ENCODE results near the gene CASP12.
"Not testable (repeated sequence)": the region's sequence is repeated elsewhere in the genome, so short reads cannot be mapped to it uniquely, and the experiment has no call there.

The CASP12 gene

GRCh38 chr11:104897891-104898684, at the start of gene CASP12:
Gene CASP12, minus strand, starts transcription at chr11:104898460.
- DNase-seq = no peak

GRCh38 chr11:104946907-104947306, 48.6 kb upstream of the CASP12 start:
- no peak for DNase-seq

DNA sequence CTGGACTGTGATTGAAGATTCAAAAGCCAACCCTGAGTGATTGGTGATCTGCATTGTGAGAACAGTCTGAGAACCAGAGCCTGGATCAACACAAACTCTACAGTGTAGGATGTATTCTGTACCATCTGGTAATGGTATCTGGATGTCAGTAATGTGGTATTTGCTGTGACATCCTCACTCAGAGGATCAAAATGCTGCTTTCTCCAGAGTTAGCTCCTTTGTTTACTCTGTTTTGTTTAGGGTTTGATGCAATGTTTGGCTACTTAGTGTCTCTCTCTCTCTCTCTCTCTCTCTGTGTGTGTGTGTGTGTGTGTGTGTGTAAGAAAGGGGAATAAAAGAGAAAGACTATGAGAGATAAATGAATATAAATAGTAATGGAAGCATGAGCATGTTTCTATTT, 45.8 kb upstream of the CASP12 start:
- DNase-seq = no peak

DNA sequence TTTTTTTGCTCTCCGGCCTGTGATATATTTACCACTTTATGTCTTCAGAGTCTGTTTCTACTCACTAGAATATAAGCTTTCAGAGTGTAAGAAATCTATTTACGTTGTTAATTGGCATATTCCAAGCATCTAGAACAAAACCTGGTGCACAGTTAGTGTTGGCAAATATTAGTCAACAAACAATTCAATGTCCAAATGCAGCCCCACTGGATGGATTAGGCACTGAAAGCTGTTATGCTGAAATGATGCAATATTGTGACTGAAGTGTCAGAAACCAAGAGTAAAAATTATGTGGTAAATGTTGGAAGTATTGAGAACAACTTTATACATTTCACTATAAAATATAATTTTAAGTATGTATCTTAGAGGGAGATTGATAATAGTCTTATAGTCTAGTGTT, 45.3 kb upstream of the CASP12 start:
- no peak for DNase-seq

DNA sequence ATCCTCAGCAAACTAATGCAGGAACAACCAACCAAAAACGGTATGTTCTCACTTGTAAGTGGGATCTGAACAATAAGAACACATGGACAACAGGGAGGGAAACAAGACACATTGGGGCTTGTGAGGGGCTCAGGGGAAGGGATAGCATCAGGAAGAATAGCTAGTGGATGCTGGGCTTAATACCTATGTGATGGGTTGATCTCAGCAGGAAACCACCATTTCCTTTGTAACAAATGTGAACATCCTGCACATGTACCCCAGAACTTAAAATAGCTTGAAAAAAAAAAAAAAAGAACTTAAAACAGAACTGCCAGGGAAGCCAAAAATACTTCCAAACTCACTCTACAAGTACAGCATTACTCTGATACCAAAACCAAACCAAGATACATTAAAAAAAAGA, 36.3 kb upstream of the CASP12 start:
- no peak for DNase-seq

- DNase-seq = not testable (repeated sequence)
These were observed 35.8 kb upstream of the CASP12 start for GRCh38 chr11:104934073-104934472.

GRCh38 chr11:104928811-104929210, 30.6 kb upstream of the CASP12 start:
- DNase-seq = no peak

DNA sequence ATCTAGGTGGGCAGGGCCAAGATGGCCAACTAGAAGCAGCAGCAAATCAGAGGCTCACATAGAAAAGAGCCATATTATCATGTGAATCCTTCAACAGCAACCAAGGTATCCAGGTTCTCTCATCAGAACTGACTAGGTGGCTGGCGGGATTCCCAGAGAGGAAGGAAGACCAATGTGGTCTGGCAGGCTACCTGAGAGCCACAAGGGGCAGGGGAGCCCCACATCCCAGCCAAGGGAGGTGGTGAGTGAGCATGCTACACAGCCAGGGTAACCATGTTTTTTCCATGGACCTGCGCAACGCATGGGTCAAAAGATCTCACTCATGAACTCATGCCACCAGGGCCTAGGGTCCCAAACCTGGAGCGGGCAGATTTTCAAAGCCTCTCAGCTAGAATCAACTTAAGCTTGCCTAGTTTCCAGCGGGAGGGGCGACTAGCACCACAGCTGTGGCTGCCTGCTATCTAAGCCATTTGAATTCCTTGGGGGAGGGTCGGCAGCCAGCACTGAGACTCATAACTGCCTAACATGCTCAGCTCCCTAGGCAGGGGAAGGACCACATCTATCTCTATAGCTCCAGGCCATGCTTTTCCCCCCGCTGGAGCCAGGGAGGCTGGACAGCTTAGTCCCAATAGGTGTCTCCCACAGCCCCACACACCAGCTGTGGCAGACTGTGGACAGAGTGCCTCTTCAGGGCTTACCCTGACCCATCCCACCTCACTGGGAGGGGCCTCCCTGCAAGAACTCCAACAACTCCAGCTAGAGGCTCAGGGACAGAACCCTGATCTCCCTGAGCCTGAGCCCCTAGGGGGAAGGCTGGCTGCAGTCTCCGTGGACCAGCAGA, 28.7 kb upstream of the CASP12 start:
- DNase-seq = peak; percentile 17

- no peak for DNase-seq
These were observed 27.6 kb upstream of the CASP12 start for GRCh38 chr11:104925850-104926249.

GRCh38 chr11:104918113-104918824, 20.0 kb upstream of the CASP12 start:
- DNase-seq = no peak

DNA sequence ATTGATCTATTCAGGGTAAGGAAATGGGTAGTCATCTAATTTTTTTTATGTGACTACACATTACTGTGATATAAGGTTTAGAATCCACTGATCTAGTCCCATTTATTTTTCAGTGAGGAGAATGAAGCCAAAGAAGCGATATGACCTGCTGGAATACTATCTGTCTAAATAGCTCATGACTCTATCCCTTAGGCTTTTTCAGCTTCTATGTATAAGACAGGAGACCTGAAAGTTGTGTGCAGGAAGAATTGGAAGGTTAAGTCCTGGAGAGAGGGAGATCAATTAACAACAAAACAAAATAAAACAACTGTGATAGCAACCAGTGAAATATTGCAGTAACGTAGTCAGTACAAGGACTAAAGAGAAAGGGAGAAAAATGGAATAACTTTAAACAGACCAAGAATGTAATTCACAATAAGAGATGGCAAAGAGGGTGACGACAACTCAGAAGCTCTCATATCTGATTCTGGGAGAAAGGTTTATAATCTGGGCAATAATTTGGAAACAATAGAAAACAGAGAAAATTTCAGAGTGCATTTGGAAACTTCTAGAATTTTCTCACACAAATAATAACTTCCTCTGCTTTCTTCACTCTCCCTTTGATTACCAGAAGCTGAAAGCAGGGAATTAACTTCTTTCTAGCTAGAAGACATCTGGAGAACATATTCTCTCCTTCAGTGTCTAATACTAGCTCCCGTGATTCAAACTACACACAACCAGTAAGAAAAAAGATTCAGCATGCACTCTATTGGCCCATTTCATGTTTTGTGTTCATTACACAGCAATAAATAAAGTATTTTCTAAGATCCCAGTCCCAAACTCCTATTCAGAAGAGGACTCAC, 19.2 kb upstream of the CASP12 start:
- no peak for DNase-seq

DNA sequence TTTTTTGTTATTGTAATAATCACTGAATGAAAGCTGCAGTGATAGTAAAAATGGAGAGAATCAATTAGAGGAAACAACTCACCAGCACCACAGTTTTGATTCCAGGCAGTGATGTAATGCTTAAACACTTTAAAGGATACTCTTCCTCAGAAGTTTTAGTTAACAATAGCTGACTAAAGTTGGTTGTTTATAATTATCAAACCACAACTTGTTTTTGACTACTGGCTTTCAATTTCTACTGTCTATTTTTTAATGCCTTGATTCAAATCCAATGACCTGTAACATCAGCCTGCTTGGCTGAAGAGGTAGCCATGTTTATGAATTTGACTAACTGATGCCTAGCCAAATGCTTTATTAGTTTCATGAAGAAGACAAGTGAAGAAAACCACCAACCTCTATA, 18.2 kb upstream of the CASP12 start:
- no peak for DNase-seq

GRCh38 chr11:104912102-104912501, 13.8 kb upstream of the CASP12 start:
- no peak for DNase-seq

GRCh38 chr11:104908186-104908531, 9.9 kb upstream of the CASP12 start:
- no peak for DNase-seq

DNA sequence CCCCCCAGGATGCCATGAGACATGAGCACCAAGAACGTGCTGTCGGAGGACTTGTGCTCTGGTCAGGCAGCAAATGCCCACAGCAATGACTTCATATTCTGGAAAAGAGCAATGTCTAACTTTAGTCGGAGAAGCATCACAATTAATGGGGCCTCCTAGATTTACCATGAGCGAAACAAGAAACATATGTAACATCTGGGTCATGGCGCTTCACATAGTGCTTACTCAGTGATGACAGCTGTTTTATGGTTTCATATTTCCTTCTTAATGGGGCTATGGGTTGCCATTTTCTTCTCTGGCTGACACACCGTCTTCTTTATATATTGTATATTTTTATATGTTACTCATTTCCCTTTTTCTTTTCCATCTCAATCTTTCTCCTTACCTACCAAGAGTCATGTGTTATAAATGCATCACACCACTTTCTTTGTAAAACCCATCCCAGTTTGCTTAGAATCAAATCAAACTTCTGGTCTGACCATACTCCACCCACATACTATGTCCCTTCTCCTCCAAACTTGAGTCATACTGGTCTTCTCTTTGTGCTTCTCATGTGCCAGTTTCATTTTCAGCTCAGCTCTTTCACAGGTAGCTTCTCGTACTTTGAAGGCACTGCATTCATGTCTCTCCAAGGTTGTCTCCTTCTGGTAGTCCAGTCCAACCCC, 9.4 kb upstream of the CASP12 start:
- no peak for DNase-seq

GRCh38 chr11:104905271-104905670, 7.0 kb upstream of the CASP12 start:
- no peak for DNase-seq

GRCh38 chr11:104899226-104899625, 966 bp upstream of the CASP12 start:
- no peak for DNase-seq

- DNase-seq = no peak
These were observed 389 bp upstream of the CASP12 start for GRCh38 chr11:104898685-104899013.

DNA sequence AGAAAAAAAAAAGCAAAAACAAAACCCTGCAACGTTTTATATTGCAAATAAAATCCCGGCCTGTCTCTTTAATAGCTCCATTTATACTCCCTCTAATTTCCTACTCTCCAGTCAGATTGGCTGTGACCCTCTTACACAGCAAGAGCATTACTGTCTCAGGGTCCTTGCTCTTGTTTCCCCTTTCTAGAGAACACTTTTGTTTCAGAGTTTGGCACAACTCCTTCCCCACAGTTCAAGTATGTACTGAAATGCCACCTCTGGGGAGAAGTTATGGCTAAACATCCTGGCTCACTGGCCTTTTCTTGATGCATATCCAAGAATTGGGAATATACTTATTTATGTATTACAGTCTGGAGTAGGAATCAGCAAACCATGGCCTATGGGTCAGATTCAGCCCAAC, 2.6 kb downstream of the CASP12 start:
- DNase-seq = peak; percentile 29

GRCh38 chr11:104893876-104894275, 4.4 kb downstream of the CASP12 start:
- no peak for DNase-seq

- no peak for DNase-seq
These were observed 5.3 kb downstream of the CASP12 start for GRCh38 chr11:104892723-104893511.
